HL-60 (cell line): ENCODE results near the gene SLC35D2.

ENCODE experiments used
- DNase-seq, 2 experiments: peaks; one replicate each; pipeline ENCODE4 v3.0.0-alpha.2; 2010 to 2020; ENCODE audit warnings: low read depth in 1 of 2, low spot score in 1 of 2
- H3K27ac ChIP-seq: fragments of 250-450 bp; sonication (Bioruptor Pico); replicated peaks from 2 replicates; pipeline ENCODE4 v1.5.1; 2020; ENCODE audit warnings: mild to moderate bottlenecking, moderate library complexity
- H3K27me3 ChIP-seq: fragments of 250-450 bp; sonication (Bioruptor Pico); 2 replicates; pipeline ENCODE4 v1.5.1; 2021; ENCODE audit warnings: mild to moderate bottlenecking, moderate library complexity; ENCODE audit not compliant: insufficient read depth, poor library complexity, severe bottlenecking
- H3K4me3 ChIP-seq: replicated peaks from 2 replicates; pipeline ENCODE4 v1.5.1; 2011; ENCODE audit warnings: mild to moderate bottlenecking, control low read depth, low read length; ENCODE audit not compliant: insufficient read depth
- GABPA ChIP-seq: IDR thresholded peaks from 2 replicates; pipeline ENCODE4 v1.6.1; 2012; ENCODE audit warnings: low read depth
- POLR2AphosphoS5 ChIP-seq: IDR thresholded peaks from 2 replicates; pipeline ENCODE4 v1.6.1; 2012; ENCODE audit warnings: low read depth
- SPI1 ChIP-seq: IDR thresholded peaks from 2 replicates; pipeline ENCODE4 v1.6.1; 2012; ENCODE audit warnings: low read depth, mild to moderate bottlenecking, borderline replicate concordance
- TF ChIP-seq, protein P1 (sequence below): IDR thresholded peaks from 2 replicates; pipeline ENCODE4 v1.6.1; 2012; ENCODE audit warnings: low read depth; ENCODE audit not compliant: insufficient replicate concordance
- TF ChIP-seq, protein P2 (sequence below): IDR thresholded peaks from one replicate; pipeline ENCODE4 v1.5.1; 2011; ENCODE audit warnings: low read length, control low read depth, inconsistent platforms; ENCODE audit not compliant: insufficient read depth

SLC35D2 gene

DNA sequence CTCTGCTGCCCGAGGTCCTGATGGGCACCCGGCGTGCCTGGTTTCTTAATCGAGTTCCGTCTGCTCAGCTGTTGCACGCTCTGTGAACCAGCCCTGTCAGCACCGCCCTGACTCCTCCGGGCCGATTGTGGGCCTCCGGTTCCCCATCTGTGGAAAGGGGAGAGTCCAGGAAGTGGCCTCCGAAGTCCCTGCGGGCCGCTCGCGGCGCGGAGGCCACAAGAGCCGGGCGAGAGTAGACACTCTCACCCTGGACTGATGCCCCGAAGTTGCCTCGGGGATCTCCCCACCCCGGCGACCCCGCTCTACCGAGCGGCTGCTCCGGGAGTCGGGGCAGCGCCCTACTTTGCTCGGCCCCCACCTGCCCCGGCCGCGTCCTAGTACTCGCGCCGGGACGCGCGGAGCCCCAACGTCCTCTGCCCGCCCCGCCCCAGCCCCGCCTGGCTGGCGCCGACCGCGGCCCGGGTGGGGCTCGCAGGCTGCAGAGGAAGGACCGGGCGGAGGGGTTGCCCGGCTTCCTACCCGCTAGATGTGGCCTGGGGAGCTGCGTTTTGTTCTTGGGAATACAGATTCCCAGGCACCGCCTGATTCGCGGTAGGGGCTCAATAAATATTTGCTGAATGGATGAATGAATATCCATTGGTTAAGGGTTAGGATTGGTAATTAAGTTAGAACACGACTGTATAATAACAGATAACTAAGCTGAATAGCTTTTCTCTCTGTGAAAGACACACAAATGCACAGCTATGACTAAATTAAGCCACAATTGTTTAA, 35.6 kb upstream of the SLC35D2 start:
- Histone ChIP-seq H3K4me3 (peak overlapping the region; percentile 79), H3K27me3 (no peaks in the 10 kb centered on the region), H3K27ac (peak overlapping the region; percentile 100)
- peak; percentile 79 to 85 for DNase-seq
- peak; percentile 59 for TF ChIP-seq POLR2AphosphoS5
- peak; percentile 16; the same call in 1 of the 2 replicates for TF ChIP-seq SPI1
- TF ChIP-seq GABPA, result no peak
- TF ChIP-seq, protein P1, sequence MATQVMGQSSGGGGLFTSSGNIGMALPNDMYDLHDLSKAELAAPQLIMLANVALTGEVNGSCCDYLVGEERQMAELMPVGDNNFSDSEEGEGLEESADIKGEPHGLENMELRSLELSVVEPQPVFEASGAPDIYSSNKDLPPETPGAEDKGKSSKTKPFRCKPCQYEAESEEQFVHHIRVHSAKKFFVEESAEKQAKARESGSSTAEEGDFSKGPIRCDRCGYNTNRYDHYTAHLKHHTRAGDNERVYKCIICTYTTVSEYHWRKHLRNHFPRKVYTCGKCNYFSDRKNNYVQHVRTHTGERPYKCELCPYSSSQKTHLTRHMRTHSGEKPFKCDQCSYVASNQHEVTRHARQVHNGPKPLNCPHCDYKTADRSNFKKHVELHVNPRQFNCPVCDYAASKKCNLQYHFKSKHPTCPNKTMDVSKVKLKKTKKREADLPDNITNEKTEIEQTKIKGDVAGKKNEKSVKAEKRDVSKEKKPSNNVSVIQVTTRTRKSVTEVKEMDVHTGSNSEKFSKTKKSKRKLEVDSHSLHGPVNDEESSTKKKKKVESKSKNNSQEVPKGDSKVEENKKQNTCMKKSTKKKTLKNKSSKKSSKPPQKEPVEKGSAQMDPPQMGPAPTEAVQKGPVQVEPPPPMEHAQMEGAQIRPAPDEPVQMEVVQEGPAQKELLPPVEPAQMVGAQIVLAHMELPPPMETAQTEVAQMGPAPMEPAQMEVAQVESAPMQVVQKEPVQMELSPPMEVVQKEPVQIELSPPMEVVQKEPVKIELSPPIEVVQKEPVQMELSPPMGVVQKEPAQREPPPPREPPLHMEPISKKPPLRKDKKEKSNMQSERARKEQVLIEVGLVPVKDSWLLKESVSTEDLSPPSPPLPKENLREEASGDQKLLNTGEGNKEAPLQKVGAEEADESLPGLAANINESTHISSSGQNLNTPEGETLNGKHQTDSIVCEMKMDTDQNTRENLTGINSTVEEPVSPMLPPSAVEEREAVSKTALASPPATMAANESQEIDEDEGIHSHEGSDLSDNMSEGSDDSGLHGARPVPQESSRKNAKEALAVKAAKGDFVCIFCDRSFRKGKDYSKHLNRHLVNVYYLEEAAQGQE, result peak; percentile 83
- TF ChIP-seq, protein P2, sequence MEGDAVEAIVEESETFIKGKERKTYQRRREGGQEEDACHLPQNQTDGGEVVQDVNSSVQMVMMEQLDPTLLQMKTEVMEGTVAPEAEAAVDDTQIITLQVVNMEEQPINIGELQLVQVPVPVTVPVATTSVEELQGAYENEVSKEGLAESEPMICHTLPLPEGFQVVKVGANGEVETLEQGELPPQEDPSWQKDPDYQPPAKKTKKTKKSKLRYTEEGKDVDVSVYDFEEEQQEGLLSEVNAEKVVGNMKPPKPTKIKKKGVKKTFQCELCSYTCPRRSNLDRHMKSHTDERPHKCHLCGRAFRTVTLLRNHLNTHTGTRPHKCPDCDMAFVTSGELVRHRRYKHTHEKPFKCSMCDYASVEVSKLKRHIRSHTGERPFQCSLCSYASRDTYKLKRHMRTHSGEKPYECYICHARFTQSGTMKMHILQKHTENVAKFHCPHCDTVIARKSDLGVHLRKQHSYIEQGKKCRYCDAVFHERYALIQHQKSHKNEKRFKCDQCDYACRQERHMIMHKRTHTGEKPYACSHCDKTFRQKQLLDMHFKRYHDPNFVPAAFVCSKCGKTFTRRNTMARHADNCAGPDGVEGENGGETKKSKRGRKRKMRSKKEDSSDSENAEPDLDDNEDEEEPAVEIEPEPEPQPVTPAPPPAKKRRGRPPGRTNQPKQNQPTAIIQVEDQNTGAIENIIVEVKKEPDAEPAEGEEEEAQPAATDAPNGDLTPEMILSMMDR, result no peak

DNA sequence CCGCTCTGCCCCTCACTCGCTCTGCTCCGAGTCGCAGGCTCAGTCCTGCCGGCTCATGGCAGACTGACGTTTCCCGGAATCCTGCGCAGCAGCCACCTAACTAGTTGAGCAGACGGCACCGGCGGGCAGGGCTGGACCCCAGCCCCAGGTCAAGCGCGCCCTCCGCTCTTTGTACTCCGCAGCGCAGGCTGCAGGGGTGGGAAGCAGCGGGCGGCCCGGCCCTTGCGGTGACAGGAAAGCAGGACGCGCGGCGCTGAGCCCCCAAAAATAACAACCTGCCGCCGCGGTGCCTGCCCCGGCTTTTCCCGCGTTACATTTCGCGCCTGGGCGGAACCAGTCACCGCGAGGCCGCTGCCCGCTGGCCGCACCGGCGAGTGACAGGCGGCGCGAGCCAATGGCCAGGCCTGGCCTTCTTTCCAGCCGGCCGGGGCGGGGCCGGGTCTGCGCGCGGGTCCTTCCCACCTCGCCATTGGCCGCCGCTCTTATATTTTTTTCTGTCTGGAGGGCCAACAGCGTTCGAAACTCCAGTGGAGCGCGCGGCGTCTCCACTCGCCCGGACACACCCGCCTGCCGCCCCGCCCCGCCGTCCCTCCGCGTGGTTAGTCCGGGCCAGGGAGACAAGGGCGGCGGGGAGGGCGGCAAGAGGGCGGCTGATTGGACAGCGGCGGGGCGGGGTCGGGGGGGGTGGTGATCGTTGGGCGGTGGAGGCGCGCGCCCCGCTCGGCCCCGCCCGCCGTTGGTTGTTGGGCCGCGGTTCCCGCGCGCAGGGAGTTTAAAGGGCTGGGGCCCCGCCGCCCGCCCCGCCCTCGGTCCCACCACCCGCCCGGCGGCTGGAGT, 34.8 kb upstream of the SLC35D2 start, which contains the start of gene ZNF367:
TSS of gene ZNF367 (minus strand) at position 288 of the 837 bp plus-strand sequence. CDS start 338 bp downstream, outside the sequence.
- Histone ChIP-seq H3K27me3 (no peaks in the 10 kb centered on the region), H3K27ac (peak within 1 kb of the TSS; percentile 100), H3K4me3 (peak within 1 kb of the TSS; percentile 79)
- peak; percentile 82 to 96 for DNase-seq
- TF ChIP-seq, protein P1, result peak; percentile 54
- TF ChIP-seq POLR2AphosphoS5 (peak; percentile 78; the same call in 1 of the 2 replicates), GABPA (no peak)

DNA sequence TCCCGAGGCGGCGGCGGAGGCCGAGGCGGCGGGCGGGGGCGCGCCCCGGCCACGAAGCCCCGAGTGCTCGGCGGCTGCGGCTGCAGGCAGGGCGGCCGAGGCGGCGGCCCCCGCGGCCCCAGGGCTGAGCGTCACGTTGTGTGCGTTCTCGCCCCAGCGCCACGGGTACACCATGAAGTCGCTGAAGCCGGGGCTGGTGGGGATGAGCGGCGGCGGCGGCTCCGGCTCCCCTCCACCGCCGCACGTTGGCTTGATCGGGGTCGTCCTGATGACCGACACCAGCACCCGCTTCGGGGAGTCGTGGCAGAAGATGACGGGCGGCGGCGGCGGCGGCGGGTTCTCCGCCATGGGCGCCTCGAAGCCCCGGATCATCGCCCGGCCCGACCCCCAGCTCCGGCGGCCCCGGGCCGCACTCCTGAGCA, 34.2 kb upstream of the SLC35D2 start:
- peak overlapping the region; percentile 79 for H3K4me3 ChIP-seq
- H3K27ac ChIP-seq, result peak overlapping the region; percentile 100
- DNase-seq, result no peak
- H3K27me3 ChIP-seq, result no peaks in the 10 kb centered on the region
- TF ChIP-seq SPI1, result no peak
- TF ChIP-seq POLR2AphosphoS5, result 0 out of 2 replicates have a peak, but pooled peaks have one; percentile 18

DNA sequence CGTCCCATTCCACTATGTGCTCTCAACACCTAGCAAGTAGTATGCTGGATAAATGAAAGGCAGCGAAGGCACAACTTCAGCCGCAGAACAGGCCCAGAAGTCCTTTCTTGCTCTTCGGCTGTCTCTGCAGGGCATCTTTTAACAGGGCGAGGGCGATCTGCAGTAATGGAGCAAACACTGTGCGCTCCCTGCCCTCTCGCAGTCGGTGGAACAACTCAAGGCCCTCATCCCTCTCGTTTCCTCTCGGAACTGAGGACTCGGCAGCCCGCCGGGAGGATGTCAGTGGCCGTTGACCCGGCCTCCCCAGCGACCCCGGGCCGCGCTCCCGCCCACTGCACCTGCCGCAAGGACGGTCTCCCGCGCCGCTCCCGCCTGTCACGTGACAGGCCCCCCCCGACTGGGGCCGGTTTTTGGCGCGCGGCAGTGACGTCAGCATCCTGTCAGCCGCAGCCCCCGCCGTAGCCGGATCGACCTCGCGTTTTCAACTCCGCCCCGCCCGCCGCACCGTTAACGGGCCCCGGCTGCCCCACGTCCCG, 33.6 kb upstream of the SLC35D2 start:
- peak; percentile 75 to 83 for DNase-seq
- peak overlapping the region; percentile 69 for H3K27ac ChIP-seq
- TF ChIP-seq POLR2AphosphoS5 (no peak), SPI1 (no peak), GABPA (no peak)
- TF ChIP-seq, protein P2, result no peak
- TF ChIP-seq, protein P1, result no peak
- no peaks in the 10 kb centered on the region for H3K27me3 ChIP-seq
- peak overlapping the region; percentile 79 for H3K4me3 ChIP-seq
